Hematopoietic multipotent progenitor cell treated with erythropoietin and hydrocortisone succinate and interleukin-3 and kit ligand, for 4 days (in vitro differentiated cells): Measurements from ENCODE around the gene PCK2.

Experiments used
- DNase-seq: peaks from one replicate; pipeline ENCODE4 v3.0.0-alpha.2; 2015

Gene PCK2

DNA sequence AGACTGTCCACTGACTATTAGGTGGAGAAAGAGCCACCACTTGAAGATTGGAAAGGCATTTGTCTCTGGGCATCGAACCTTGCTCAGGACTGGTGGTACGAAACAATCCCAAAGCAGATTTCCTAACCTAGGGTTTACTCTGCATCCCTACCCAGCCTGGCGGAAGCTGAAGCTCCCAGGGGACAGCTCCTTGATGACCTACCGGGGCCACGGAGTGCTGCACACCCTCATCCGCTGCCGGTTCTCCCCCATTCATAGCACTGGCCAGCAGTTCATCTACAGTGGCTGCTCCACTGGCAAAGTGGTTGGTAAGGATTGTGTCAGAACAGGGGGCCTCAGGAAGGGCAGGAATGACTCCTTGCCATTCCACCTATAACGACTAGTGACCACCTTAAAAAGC is 27.1 kb downstream of the PCK2 start:
- no peak for DNase-seq

- DNase-seq: peak; percentile 19
These were observed 28.3 kb downstream of the PCK2 start for GRCh38 chr14:24122416-24122815.

GRCh38 chr14:24122898-24123297 is 28.8 kb downstream of the PCK2 start:
- DNase-seq: peak; percentile 12

GRCh38 chr14:24123424-24124417 is 29.6 kb downstream of the PCK2 start:
- DNase-seq: peak; percentile 87

DNA sequence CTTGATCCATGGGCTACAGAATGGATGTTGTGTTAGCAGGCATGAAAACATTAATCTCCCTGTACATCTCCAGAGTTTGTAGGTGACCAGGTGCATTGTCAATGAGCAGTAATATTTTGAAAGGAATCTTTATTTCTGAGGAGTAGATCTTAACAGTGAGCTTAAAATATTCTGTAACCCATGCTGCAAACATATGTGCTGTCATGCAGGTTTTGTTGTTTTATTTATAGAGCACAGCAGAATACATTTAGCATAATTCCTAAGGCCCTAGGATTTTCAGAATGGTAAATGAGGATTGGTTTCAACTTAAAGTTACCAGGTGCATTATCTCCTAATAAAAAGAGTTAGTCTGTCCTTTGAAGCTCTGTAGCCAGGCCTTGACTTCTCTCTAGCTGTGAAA is 32.8 kb downstream of the PCK2 start:
- DNase-seq: no peak

- no peak for DNase-seq
These were observed 33.6 kb downstream of the PCK2 start for GRCh38 chr14:24127673-24128072.

GRCh38 chr14:24129410-24129998 is 35.4 kb downstream of the PCK2 start:
- DNase-seq: no peak

DNA sequence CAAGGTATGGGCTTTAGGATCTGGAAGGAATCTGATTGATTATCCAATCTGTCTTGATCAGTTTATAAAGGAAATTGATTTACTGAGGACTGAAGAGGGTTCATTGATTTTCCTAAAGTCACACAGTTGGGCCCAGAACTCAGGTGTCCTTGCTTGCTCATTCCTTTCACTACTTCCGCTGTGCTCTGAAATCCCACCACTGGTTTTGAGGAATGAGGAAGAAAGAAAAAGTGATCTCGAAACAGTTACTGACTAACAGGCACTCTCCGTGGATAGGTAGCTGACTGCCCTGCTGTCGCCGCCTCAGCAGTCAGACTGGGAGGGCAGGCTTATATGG is 36.2 kb downstream of the PCK2 start, which contains the start of gene FITM1:
Gene FITM1, plus strand, starts transcription at position 280 of the 337 bp plus-strand sequence. CDS start 905 bp downstream, outside the sequence.
- DNase-seq: no peak

DNA sequence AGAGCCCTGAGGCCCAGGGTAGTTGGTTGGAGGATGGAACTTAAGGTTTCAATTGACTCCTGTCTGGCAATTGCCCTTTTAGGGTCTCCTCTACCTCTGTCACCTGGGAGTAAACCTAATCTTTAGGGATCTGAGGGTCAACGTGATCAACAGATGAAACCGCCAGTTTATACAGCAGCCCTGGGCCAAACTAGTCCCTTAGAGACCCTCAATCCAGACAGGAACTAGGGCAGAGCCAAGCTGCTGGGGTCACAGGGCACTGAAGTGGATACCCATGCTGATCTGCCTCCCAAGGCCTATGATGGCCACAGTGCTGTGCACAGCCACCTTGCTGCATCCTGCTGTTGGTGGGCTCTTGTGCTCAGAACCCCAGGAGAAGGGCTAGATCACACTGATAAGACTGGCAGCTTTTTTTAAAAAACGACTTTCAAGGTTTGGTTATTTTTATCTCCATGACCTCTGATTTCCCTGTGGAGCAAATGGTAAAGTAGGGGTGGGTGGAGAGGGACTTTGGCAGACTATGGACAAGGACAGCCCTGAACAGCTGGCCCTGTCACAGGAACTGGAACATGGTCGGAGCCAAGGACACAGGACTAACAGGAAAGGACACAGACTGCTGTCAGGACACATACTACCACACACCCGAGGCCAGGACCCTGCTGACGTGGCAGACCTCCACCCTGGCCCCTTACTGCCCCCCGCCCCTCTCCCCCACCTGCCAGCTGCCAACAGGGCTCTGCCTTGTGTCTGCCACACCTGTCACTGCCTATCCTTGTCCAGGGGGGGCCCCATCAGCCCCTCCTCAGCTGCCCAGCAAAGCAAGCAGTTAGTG is 36.8 kb downstream of the PCK2 start:
- no peak for DNase-seq

DNA sequence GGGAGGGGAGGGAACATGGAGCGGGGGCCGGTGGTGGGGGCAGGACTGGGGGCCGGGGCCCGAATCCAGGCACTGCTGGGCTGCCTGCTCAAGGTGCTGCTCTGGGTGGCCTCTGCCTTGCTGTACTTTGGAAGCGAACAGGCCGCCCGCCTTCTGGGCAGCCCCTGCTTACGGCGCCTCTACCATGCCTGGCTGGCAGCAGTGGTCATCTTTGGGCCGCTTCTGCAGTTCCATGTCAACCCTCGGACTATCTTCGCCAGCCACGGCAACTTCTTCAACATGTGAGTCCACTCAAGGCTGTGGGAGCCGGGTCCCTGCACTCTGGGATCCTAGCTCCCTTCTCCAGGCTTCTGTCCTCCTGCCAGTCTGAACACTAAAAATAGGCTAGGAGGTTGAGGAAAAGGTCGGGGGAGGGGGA is 37.4 kb downstream of the PCK2 start:
- DNase-seq: no peak

- DNase-seq: no peak
These were observed 38.1 kb downstream of the PCK2 start for GRCh38 chr14:24132061-24132685.

DNA sequence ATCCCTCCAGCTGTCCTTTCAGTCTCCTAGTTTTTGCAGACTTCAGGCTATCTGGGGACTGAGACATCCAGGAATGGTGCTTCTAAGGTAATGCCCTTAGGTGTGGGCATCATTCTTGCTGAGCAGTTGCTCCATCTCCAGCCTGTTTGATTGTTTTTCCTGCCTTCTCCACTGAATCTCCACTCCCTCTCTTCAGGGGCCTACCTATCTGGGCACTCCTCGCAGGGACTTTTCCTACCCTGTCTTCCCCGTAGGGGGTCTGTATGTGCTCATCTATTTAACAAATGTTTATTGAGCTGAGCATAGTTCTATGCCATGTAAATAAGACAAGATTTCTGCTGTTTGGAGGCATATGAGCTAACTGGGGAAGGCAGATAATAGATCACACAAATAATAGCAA is 38.9 kb downstream of the PCK2 start:
- no peak for DNase-seq

- peak; percentile 46 for DNase-seq
These were observed 39.6 kb downstream of the PCK2 start for GRCh38 chr14:24133735-24134134.

DNA sequence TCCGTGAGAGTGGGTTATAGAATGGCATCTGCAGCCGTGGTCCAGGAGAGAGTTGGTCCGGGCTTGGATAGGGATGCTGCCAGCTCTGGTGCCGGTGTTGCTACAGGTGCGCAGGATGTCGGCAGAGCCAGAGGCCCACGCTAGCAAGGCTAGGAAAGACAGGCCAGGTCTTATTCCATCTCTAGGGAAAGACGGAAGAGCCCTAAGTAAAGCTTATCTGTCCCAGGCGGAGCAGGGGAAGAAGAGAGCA is 41.4 kb downstream of the PCK2 start:
- no peak for DNase-seq

GRCh38 chr14:24135834-24136683 is 41.9 kb downstream of the PCK2 start, which contains the start of gene PSME1:
Gene PSME1, plus strand, starts transcription at chr14:24136194. Its CDS starts 69 bp downstream, at chr14:24136263.
- peak; percentile 96 for DNase-seq

- peak; percentile 11 for DNase-seq
These were observed 42.8 kb downstream of the PCK2 start for GRCh38 chr14:24136684-24137528.

DNA sequence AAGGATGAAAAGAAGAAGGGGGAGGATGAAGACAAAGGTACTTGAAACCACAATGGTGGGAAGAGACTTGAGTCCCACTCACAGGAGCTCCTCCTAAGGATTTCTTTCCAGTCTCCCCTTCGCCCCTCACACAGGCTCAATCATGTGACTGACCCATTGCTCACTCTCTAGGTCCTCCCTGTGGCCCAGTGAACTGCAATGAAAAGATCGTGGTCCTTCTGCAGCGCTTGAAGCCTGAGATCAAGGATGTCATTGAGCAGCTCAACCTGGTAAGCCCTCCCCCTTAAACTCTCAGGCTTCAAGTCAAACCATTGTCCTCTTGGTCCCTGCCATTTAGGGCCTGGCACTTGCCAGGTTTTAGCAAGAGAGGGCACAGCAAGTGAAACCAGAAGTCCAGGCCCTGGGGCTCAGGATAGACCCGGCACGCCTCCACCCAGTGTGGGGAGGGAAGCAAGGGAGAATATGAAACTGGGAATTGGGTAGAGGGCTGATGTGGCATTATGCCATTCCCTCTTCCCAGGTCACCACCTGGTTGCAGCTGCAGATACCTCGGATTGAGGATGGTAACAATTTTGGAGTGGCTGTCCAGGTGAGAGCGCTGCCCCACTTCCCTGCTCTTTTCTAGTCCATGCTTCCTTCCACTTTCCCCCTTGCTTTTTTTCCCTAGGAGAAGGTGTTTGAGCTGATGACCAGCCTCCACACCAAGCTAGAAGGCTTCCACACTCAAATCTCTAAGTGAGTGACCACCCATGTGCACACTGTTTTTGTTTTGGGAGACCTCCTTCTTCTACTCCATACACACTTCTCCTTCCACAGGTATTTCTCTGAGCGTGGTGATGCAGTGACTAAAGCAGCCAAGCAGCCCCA is 43.7 kb downstream of the PCK2 start:
- DNase-seq: no peak

- no peak for DNase-seq
These were observed 44.5 kb downstream of the PCK2 start for GRCh38 chr14:24138396-24139271.
